HCT116 (cell line): ENCODE data around the gene FBXO24. TPM values are rescaled to one million over a fixed set of nuclear protein-coding genes. Genes with fewer than 3 reads are reported as not detected.

Source experiments
- ATAC-seq: fragments of 200-7000 bp; cut with Tn5 transposase; 2 replicates; pipeline ENCODE4 v1.9.1; 2020; ENCODE audit warnings: mild to moderate bottlenecking, moderate library complexity
- BruUV-seq: library from RNA; stranded (reverse); fragments of 400-500 nt; replicated peaks from 2 replicates; lab custom pipeline; 2021; lab: Mats Ljungman, UMichigan
- CTCF ChIA-PET: fragments of 300-600 bp; sonication (Branson Sonifier 250); formaldehyde crosslinking; loops from one replicate; lab custom pipeline; 2021; ENCODE audit warnings: antibody characterized with exemption; lab: Charles Lee
- POLR2A ChIA-PET: fragments of 300-600, 350-600 bp; sonication (Branson Sonifier 250); formaldehyde crosslinking; loops from one replicate; lab custom pipeline; 2021; ENCODE audit warnings: antibody characterized with exemption; lab: Charles Lee
- RAD21 ChIA-PET, 2 experiments: fragments of 300-600 bp; sonication (Branson Sonifier 250); formaldehyde crosslinking; loops; one replicate each; lab custom pipeline; 2023; ENCODE audit warnings: low total read pairs in 2 of 2; ENCODE audit not compliant: uncharacterized antibody in 2 of 2, unreplicated experiment in 2 of 2, low non-redundant PET in 1 of 2; lab: Charles Lee
- DNase-seq: peaks from one replicate; pipeline ENCODE4 v3.0.0-alpha.2; 2010; ENCODE audit warnings: low read depth, low spot score
- H2AFZ ChIP-seq: fragments of 200-600 bp; shearing (Covaris generic), sonication (generic); 2 replicates; pipeline ENCODE4 v1.6.1; 2017; ENCODE audit warnings: low read depth, mixed run types, mixed read lengths, antibody characterized with exemption, low read length; ENCODE audit not compliant: poor library complexity, severe bottlenecking
- H3K27ac ChIP-seq: 2 replicates; pipeline ENCODE4 v1.5.1; 2012; ENCODE audit warnings: low read depth, low read length
- H3K27me3 ChIP-seq: fragments of 200-600 bp; sonication (generic); 2 replicates; pipeline ENCODE4 v1.6.1; 2016; ENCODE audit warnings: mixed run types, low read length, mixed read lengths; ENCODE audit not compliant: insufficient read depth
- H3K36me3 ChIP-seq, 2 experiments: fragments of 200-500 bp in 1 of 2; fragments of 200-600 bp in 1 of 2; sonication (Bioruptor generic) in 1 of 2; sonication (generic) in 1 of 2; 2 replicates each; pipeline versions ENCODE4 v1.5.1 to v1.6.1; 2014 to 2016; ENCODE audit warnings: low read length in 2 of 2, inconsistent platforms in 1 of 2, mixed read lengths in 1 of 2, mixed run types in 1 of 2; ENCODE audit not compliant: insufficient read depth in 2 of 2, control insufficient read depth in 1 of 2
- H3K4me1 ChIP-seq, 2 experiments: fragments of 200-600 bp in 1 of 2; sonication (generic) in 1 of 2; 2 replicates each; pipeline versions ENCODE4 v1.5.1 to v1.6.1; 2012 to 2017; ENCODE audit warnings: low read length in 2 of 2, inconsistent platforms in 1 of 2, mild to moderate bottlenecking in 1 of 2, mixed read lengths in 1 of 2, mixed run types in 1 of 2, moderate library complexity in 1 of 2; ENCODE audit not compliant: insufficient read depth in 2 of 2, control insufficient read depth in 1 of 2
- H3K4me2 ChIP-seq: fragments of 200-600 bp; sonication (generic); 2 replicates; pipeline ENCODE4 v1.6.1; 2017; ENCODE audit warnings: mixed run types, low read length, mixed read lengths
- H3K4me3 ChIP-seq, 2 experiments: fragments of 200-600 bp in 1 of 2; sonication (generic) in 1 of 2; replicated peaks in 1 of 2; 2 replicates each; pipeline ENCODE4 v1.5.1; 2011 to 2016; ENCODE audit warnings: low read length in 2 of 2, control low read depth in 1 of 2, low read depth in 1 of 2, mild to moderate bottlenecking in 1 of 2, mixed read lengths in 1 of 2, mixed run types in 1 of 2
- H3K79me2 ChIP-seq: fragments of 200-600 bp; sonication (generic); 2 replicates; pipeline ENCODE4 v1.6.1; 2017; ENCODE audit warnings: mild to moderate bottlenecking, mixed run types, low read length, moderate library complexity, mixed read lengths; ENCODE audit not compliant: insufficient read depth
- H3K9ac ChIP-seq: fragments of 200-600 bp; sonication (generic); 2 replicates; pipeline ENCODE4 v1.6.1; 2016; ENCODE audit warnings: low read length, mixed read lengths
- H3K9me2 ChIP-seq: fragments of 200-600 bp; sonication (generic), shearing (Covaris generic); 2 replicates; pipeline ENCODE4 v1.6.1; 2017; ENCODE audit warnings: mixed run types, mild to moderate bottlenecking, moderate library complexity; ENCODE audit not compliant: insufficient read depth
- H3K9me3 ChIP-seq, 2 experiments: fragments of 200-500 bp in 1 of 2; fragments of 200-600 bp in 1 of 2; sonication (Bioruptor generic) in 1 of 2; sonication (generic) in 1 of 2; 2 replicates each; pipeline ENCODE4 v1.6.1; 2014 to 2017; ENCODE audit warnings: low read length in 2 of 2, mixed read lengths in 2 of 2, inconsistent platforms in 1 of 2, low read depth in 1 of 2, mild to moderate bottlenecking in 1 of 2, mixed run types in 1 of 2, moderate library complexity in 1 of 2; ENCODE audit not compliant: control insufficient read depth in 1 of 2, insufficient read depth in 1 of 2
- H4K20me1 ChIP-seq: fragments of 200-600 bp; sonication (generic), shearing (Covaris generic); 2 replicates; pipeline ENCODE4 v1.6.1; 2017; ENCODE audit warnings: mixed run types, mild to moderate bottlenecking, moderate library complexity; ENCODE audit not compliant: insufficient read depth
- CEBPB ChIP-seq: IDR thresholded peaks from 2 replicates; pipeline ENCODE4 v1.6.1; 2012; ENCODE audit warnings: low read depth
- CTCF ChIP-seq, 3 experiments: fragments of 200-600 bp in 1 of 3; sonication (generic) in 1 of 3; IDR thresholded peaks in 2 of 3; conservative IDR thresholded peaks in 1 of 3; 2 replicates each; pipeline ENCODE4 v1.5.1; 2012 to 2017; ENCODE audit warnings: low read depth in 2 of 3, low read length in 2 of 3, antibody characterized with exemption in 1 of 3, borderline replicate concordance in 1 of 3, control low read depth in 1 of 3, mild to moderate bottlenecking in 1 of 3, mixed read lengths in 1 of 3, mixed run types in 1 of 3, moderate library complexity in 1 of 3; ENCODE audit not compliant: insufficient read depth in 1 of 3
- EGR1 ChIP-seq: IDR thresholded peaks from 2 replicates; pipeline ENCODE4 v1.6.1; 2012; ENCODE audit warnings: low read depth
- ELF1 ChIP-seq: IDR thresholded peaks from 2 replicates; pipeline ENCODE4 v1.6.1; 2012; ENCODE audit warnings: low read depth, borderline replicate concordance
- EZH2 ChIP-seq: fragments of 200-600 bp; sonication (generic); IDR thresholded peaks from 2 replicates; pipeline ENCODE4 v1.6.1; 2017; ENCODE audit warnings: antibody characterized with exemption, mixed run types
- FOSL1 ChIP-seq: IDR thresholded peaks from 2 replicates; pipeline ENCODE4 v1.6.1; 2012; ENCODE audit warnings: low read depth
- POLR2AphosphoS5 ChIP-seq: IDR thresholded peaks from 2 replicates; pipeline ENCODE4 v1.6.1; 2011; ENCODE audit warnings: mild to moderate bottlenecking, low read depth, low read length, moderate library complexity
- SRF ChIP-seq: IDR thresholded peaks from 2 replicates; pipeline ENCODE4 v1.6.1; 2012; ENCODE audit warnings: low read depth
- TCF7L2 ChIP-seq: IDR thresholded peaks from 2 replicates; pipeline ENCODE4 v1.7.0; 2011; ENCODE audit warnings: borderline replicate concordance, inconsistent platforms; ENCODE audit not compliant: insufficient read depth, insufficient read length; ENCODE audit errors: extremely low read depth
- ZBTB33 ChIP-seq: IDR thresholded peaks from 2 replicates; pipeline ENCODE4 v1.6.1; 2011; ENCODE audit warnings: mild to moderate bottlenecking, low read length, moderate library complexity; ENCODE audit not compliant: insufficient replicate concordance; ENCODE audit errors: extremely low read depth
- ZFX ChIP-seq: fragments of 450-650 bp; IDR thresholded peaks from 2 replicates; pipeline ENCODE4 v1.6.1; 2017
- ZNF274 ChIP-seq: fragments of 200-500 bp; sonication (Bioruptor generic); IDR thresholded peaks from 2 replicates; pipeline ENCODE4 v1.6.1; 2014; ENCODE audit warnings: mild to moderate bottlenecking, low read depth, low read length, inconsistent platforms
- intact Hi-C: fragments of 100-400 bp; cut with micrococcal nuclease; formaldehyde crosslinking; loops from 2 replicates; pipeline ENCODE4 v1.10.0; 2022
- total RNA-seq: library from RNA; stranded (reverse); gene quantifications from one replicate; pipeline ENCODE4 v1.2.1, GENCODE V29; 2021; ENCODE audit not compliant: unreplicated experiment
- TF ChIP-seq, protein P1 (sequence below): IDR thresholded peaks from 2 replicates; pipeline ENCODE4 v1.6.1; 2012; ENCODE audit warnings: low read depth
- TF ChIP-seq, protein P2 (sequence below): IDR thresholded peaks from 2 replicates; pipeline ENCODE4 v1.6.1; 2012

FBXO24 gene
- total RNA-seq, 1 experiment from 2014 or later = 2.1 TPM

DNA sequence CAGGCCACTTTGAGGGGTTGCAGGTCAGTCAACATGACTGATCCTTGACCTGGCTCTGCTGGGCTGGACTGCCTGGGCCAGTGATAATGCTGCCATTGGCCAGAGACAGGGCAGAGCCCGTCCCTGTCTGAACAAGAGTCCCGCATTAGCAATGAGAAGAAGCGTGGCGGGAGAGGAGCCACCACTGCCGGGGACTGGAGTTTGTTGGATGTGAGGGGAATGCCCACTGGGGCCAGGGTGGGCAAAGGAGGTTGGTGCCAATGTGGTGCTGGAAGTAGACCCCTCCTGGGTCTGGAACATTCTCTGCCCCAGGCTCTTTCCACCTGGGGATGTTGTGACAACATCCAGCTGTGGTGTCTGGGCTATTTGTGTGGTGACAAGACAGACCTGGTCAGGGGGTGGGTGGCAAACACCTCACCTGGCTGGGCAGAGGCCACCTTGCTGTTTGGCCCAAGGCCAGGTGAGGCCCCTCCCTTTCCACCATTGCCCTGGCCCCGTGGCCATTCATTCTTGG, 20.1 kb upstream of the FBXO24 start (continued):
- TF ChIP-seq FOSL1 (no peak), EGR1 (no peak), EZH2 (no peak)
- TF ChIP-seq, all 23 proteins: peak for 0

GRCh38 chr7:100567031-100567730, 18.9 kb upstream of the FBXO24 start:
- H2AFZ ChIP-seq = no peak overlapping the region
- ChIA-PET RAD21 (no interaction called here), POLR2A (interaction anchor here (1.2 kb wide), 1 partner anchor 19 kb away, joined by 6 read pairs; the partner anchor contains the start of genes FBXO24 and LRCH4), CTCF (no interaction called here)
- no peak overlapping the region for H3K4me2 ChIP-seq
- H4K20me1 ChIP-seq = no peaks in the 10 kb centered on the region
- ATAC-seq = no peak
- H3K79me2 ChIP-seq = no peaks in the 10 kb centered on the region
- H3K27ac ChIP-seq = no peak overlapping the region
- no peak for DNase-seq
- no peaks in the 10 kb centered on the region for H3K9me3 ChIP-seq
- H3K4me1 ChIP-seq = peaks cover 14 to 45% of the 10 kb centered on the region in 2 experiments
- intact Hi-C loops = no loop called here
- no peaks in the 10 kb centered on the region for H3K36me3 ChIP-seq
- BruUV-seq = no TSS peak
- H3K9me2 ChIP-seq = no peaks in the 10 kb centered on the region
- H3K4me3 ChIP-seq = no peak overlapping the region
- H3K27me3 ChIP-seq = no peaks in the 10 kb centered on the region
- TF ChIP-seq ZBTB33 (no peak), ZFX (no peak), SRF (no peak), TCF7L2 (no peak), CTCF (IDR thresholded peaks at IDR 0.05 in 2 of 3, conservative IDR thresholded peaks at IDR 0.05 in 1 of 3; ENCODE audit: borderline replicate concordance in 1 of 3, insufficient read depth in 1 of 3, low read depth in 2 of 3, low read length in 2 of 3) (no peak), POLR2AphosphoS5 (no peak), EGR1 (no peak), CEBPB (no peak), ELF1 (no peak), ZNF274 (no peak)
- TF ChIP-seq, protein P1, sequence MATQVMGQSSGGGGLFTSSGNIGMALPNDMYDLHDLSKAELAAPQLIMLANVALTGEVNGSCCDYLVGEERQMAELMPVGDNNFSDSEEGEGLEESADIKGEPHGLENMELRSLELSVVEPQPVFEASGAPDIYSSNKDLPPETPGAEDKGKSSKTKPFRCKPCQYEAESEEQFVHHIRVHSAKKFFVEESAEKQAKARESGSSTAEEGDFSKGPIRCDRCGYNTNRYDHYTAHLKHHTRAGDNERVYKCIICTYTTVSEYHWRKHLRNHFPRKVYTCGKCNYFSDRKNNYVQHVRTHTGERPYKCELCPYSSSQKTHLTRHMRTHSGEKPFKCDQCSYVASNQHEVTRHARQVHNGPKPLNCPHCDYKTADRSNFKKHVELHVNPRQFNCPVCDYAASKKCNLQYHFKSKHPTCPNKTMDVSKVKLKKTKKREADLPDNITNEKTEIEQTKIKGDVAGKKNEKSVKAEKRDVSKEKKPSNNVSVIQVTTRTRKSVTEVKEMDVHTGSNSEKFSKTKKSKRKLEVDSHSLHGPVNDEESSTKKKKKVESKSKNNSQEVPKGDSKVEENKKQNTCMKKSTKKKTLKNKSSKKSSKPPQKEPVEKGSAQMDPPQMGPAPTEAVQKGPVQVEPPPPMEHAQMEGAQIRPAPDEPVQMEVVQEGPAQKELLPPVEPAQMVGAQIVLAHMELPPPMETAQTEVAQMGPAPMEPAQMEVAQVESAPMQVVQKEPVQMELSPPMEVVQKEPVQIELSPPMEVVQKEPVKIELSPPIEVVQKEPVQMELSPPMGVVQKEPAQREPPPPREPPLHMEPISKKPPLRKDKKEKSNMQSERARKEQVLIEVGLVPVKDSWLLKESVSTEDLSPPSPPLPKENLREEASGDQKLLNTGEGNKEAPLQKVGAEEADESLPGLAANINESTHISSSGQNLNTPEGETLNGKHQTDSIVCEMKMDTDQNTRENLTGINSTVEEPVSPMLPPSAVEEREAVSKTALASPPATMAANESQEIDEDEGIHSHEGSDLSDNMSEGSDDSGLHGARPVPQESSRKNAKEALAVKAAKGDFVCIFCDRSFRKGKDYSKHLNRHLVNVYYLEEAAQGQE = no peak
- TF ChIP-seq, protein P2, sequence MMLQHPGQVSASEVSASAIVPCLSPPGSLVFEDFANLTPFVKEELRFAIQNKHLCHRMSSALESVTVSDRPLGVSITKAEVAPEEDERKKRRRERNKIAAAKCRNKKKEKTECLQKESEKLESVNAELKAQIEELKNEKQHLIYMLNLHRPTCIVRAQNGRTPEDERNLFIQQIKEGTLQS = no peak
- no peak overlapping the region for H3K9ac ChIP-seq
